Thyroid gland (tissue), 4 donors: ENCODE data around the gene PCED1A. TPM values are rescaled to one million over a fixed set of nuclear protein-coding genes. Genes with fewer than 3 reads are reported as not detected.

ENCODE experiments used
- DNase-seq, 2 donors: peaks; one replicate each; pipeline ENCODE4 v3.0.0-alpha.2; 2019
- H3K27ac ChIP-seq, 3 donors: fragments of 200-600 bp; sonication (generic); 1 replicate in 2 of 3; 2 replicates in 1 of 3; pipeline ENCODE4 v1.5.1; 2016 to 2019; ENCODE audit warnings: mild to moderate bottlenecking in 1 of 3, moderate library complexity in 1 of 3
- H3K27me3 ChIP-seq: fragments of 200-600 bp; sonication (generic); one replicate; pipeline ENCODE4 v1.5.1; 2019
- H3K36me3 ChIP-seq, 2 donors: fragments of 200-600 bp; sonication (generic); one replicate each; pipeline ENCODE4 v1.5.1; 2016 to 2019
- H3K4me1 ChIP-seq, 2 donors: fragments of 200-600 bp; sonication (generic); one replicate each; pipeline ENCODE4 v1.5.1; 2017 to 2019
- H3K4me3 ChIP-seq, 3 donors: fragments of 200-600 bp; sonication (generic); replicated peaks in 1 of 3; 1 replicate in 2 of 3; 2 replicates in 1 of 3; pipeline ENCODE4 v1.5.1; 2016; ENCODE audit warnings: mild to moderate bottlenecking in 1 of 3
- H3K9me3 ChIP-seq: fragments of 200-600 bp; sonication (generic); one replicate; pipeline ENCODE4 v1.5.1; 2017
- CTCF ChIP-seq, 6 experiments: fragments of 200-600 bp in 3 of 6; fragments of 450-650 bp in 3 of 6; sonication (generic) in 3 of 6; IDR thresholded peaks; one replicate each; pipeline ENCODE4 v1.5.1; 2016 to 2019; ENCODE audit warnings: antibody characterized with exemption in 6 of 6, mild to moderate bottlenecking in 2 of 6, inconsistent platforms in 1 of 6, moderate library complexity in 1 of 6
- POLR2A ChIP-seq, 2 donors: fragments of 450-650 bp; IDR thresholded peaks; one replicate each; pipeline ENCODE4 v1.6.1; 2017; ENCODE audit warnings: antibody characterized with exemption in 2 of 2, mild to moderate bottlenecking in 2 of 2, moderate library complexity in 1 of 2
- WGBS, 2 donors: methylation state at CpG; one replicate each; pipeline ENCODE4 v1.1.5; 2017; 5-methylcytosine and 5-hydroxymethylcytosine counted together
- intact Hi-C: fragments of 100-400 bp; cut with DNase I; formaldehyde crosslinking; loops from one replicate; pipeline ENCODE4 v1.15.1; 2023
- total RNA-seq, 4 donors: library from RNA; depleted of rRNA; stranded (reverse); fragments of >200 nt; gene quantifications; one replicate each; pipeline ENCODE4 v1.2.3, GENCODE V29; 2016

PCED1A gene
- total RNA-seq, 4 donors from 2014 or later: 38.0 to 95.9 (median 63.4) TPM

- TF ChIP-seq POLR2A (IDR thresholded peaks at IDR 0.05) (no peak), CTCF (IDR thresholded peaks at IDR 0.05) (no peak)
- Histone ChIP-seq H3K27me3 (no peaks in the 10 kb centered on the region), H3K4me1 (peaks cover 12% of the 10 kb centered on the region in 2 donors), H3K4me3 (peak overlapping the region in 1 of 3 donors; percentile 9), H3K27ac (no peak overlapping the region), H3K36me3 (no peaks in the 10 kb centered on the region), H3K9me3 (no peaks in the 10 kb centered on the region)
- intact Hi-C loops: no loop called here
- 8 to 19% methylated on average over 14 to 34 of the region's 61 CpGs for WGBS, 2 donors
- DNase-seq: no peak
Measured at GRCh38 chr20:2799688-2800520, 40.6 kb downstream of the PCED1A start.

- no peak for DNase-seq
- no peaks in the 10 kb centered on the region for H3K9me3 ChIP-seq
- H3K4me1 ChIP-seq: peaks cover 11 to 12% of the 10 kb centered on the region in 2 donors
- 63 to 79% methylated on average over 9 of the region's 9 CpGs for WGBS, 2 donors
- H3K27me3 ChIP-seq: no peaks in the 10 kb centered on the region
- intact Hi-C loops: no loop called here
- H3K4me3 ChIP-seq: no peak overlapping the region
- no peak overlapping the region for H3K27ac ChIP-seq
- H3K36me3 ChIP-seq: no peaks in the 10 kb centered on the region
- no peak for TF ChIP-seq POLR2A (IDR thresholded peaks at IDR 0.05)
- no peak for TF ChIP-seq CTCF (IDR thresholded peaks at IDR 0.05)
Measured at GRCh38 chr20:2799271-2799670, 41.2 kb downstream of the PCED1A start.

DNA sequence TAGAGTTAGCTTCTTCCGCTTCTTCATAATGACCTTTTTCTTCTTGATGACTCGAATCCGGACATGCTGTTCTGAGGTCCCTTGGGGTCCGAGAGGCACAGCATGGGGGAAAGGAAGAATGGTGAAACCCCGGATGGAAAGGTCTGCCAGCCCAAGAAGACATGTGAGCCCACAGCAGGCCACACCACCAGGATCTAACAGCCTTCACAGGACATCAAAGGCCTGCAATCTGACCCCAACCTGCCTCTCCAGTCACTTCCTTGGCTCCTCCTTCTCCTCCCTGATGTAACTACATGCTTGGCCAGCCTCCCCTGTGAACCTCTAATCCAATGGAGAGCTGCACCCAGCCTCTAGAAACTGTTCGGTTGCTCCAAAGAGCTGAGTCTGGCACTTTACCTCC is 41.6 kb downstream of the PCED1A start:
- H3K4me3 ChIP-seq: no peak overlapping the region
- H3K4me1 ChIP-seq: peaks cover 11 to 12% of the 10 kb centered on the region in 2 donors
- TF ChIP-seq POLR2A (IDR thresholded peaks at IDR 0.05) (no peak), CTCF (IDR thresholded peaks at IDR 0.05) (no peak)
- no peaks in the 10 kb centered on the region for H3K9me3 ChIP-seq
- no peak overlapping the region for H3K27ac ChIP-seq
- H3K36me3 ChIP-seq: no peaks in the 10 kb centered on the region
- intact Hi-C loops: no loop called here
- WGBS, 2 donors: 77 to 83% methylated on average over 6 of the region's 6 CpGs
- no peaks in the 10 kb centered on the region for H3K27me3 ChIP-seq
- no peak for DNase-seq

- Histone ChIP-seq H3K27me3 (no peaks in the 10 kb centered on the region), H3K9me3 (no peaks in the 10 kb centered on the region), H3K4me3 (no peak overlapping the region), H3K27ac (no peak overlapping the region), H3K4me1 (peaks cover 11 to 12% of the 10 kb centered on the region in 2 donors), H3K36me3 (no peaks in the 10 kb centered on the region)
- intact Hi-C loops: no loop called here
- no peak for DNase-seq
- TF ChIP-seq CTCF (IDR thresholded peaks at IDR 0.05): no peak
- TF ChIP-seq POLR2A (IDR thresholded peaks at IDR 0.05): no peak
- WGBS, 2 donors: 90 to 91% methylated on average over 14 to 19 of the region's 19 CpGs
Measured at GRCh38 chr20:2798095-2798805, 42.2 kb downstream of the PCED1A start.
